PC-9 (cell line): ENCODE measurements around the gene ARHGAP42. TPM values are rescaled to one million over a fixed set of nuclear protein-coding genes. Genes with fewer than 3 reads are reported as not detected.

Experiments
- BruUV-seq: library from RNA; stranded (reverse); fragments of 400-500 nt; replicated peaks from 2 replicates; lab custom pipeline; 2021; lab: Mats Ljungman, UMichigan
- CTCF ChIA-PET: fragments of 300-600 bp; sonication (Branson Sonifier 250); formaldehyde crosslinking; loops from one replicate; lab custom pipeline; 2022; ENCODE audit warnings: antibody characterized with exemption; lab: Charles Lee
- POLR2A ChIA-PET: fragments of 300-600 bp; sonication (Branson Sonifier 250); formaldehyde crosslinking; loops from one replicate; lab custom pipeline; 2022; ENCODE audit warnings: antibody characterized with exemption; ENCODE audit not compliant: unreplicated experiment; lab: Charles Lee
- DNase-seq, 2 experiments: peaks; one replicate each; pipeline versions ENCODE4 v3.0.0 to v3.0.0-alpha.2; 2015 to 2022; ENCODE audit warnings: mixed read lengths in 1 of 2
- H2AFZ ChIP-seq: fragments of 200-600 bp; sonication (generic); 2 replicates; pipeline ENCODE4 v1.8.1; 2017; ENCODE audit warnings: antibody characterized with exemption
- H3F3A ChIP-seq: fragments of 200-600 bp; sonication (generic); 2 replicates; pipeline ENCODE4 v1.8.1; 2017; ENCODE audit warnings: antibody characterized with exemption, mild to moderate bottlenecking, low read depth; ENCODE audit not compliant: insufficient read depth
- H3K27ac ChIP-seq: fragments of 200-600 bp; sonication (generic); 2 replicates; pipeline ENCODE4 v1.6.1; 2016; ENCODE audit warnings: mixed run types
- H3K27me3 ChIP-seq: fragments of 200-600 bp; sonication (generic); 2 replicates; pipeline ENCODE4 v1.6.1; 2016; ENCODE audit warnings: low read depth, mixed run types; ENCODE audit not compliant: insufficient read depth
- H3K36me3 ChIP-seq: fragments of 200-600 bp; sonication (generic); 2 replicates; pipeline ENCODE4 v1.6.1; 2016; ENCODE audit warnings: low read depth, mixed run types
- H3K4me1 ChIP-seq: fragments of 200-600 bp; sonication (generic); replicated peaks from 2 replicates; pipeline ENCODE4 v1.6.1; 2016; ENCODE audit warnings: mixed run types; ENCODE audit not compliant: insufficient read depth
- H3K4me2 ChIP-seq: fragments of 200-600 bp; sonication (generic); 2 replicates; pipeline ENCODE4 v1.6.1; 2017; ENCODE audit warnings: mixed run types
- H3K4me3 ChIP-seq: fragments of 200-600 bp; sonication (generic); 2 replicates; pipeline ENCODE4 v1.6.1; 2016; ENCODE audit warnings: mixed run types
- H3K79me2 ChIP-seq: fragments of 200-600 bp; sonication (generic); 2 replicates; pipeline ENCODE4 v1.6.1; 2017; ENCODE audit warnings: low read depth, mixed run types
- H3K9me2 ChIP-seq: fragments of 200-600 bp; sonication (generic); 2 replicates; pipeline ENCODE4 v1.8.1; 2017; ENCODE audit warnings: mild to moderate bottlenecking; ENCODE audit not compliant: insufficient read depth
- H3K9me3 ChIP-seq: fragments of 200-600 bp; sonication (generic); 2 replicates; pipeline ENCODE4 v1.8.1; 2016; ENCODE audit warnings: low read depth; ENCODE audit not compliant: insufficient read depth
- H4K20me1 ChIP-seq: fragments of 200-600 bp; sonication (generic); 2 replicates; pipeline ENCODE4 v1.8.1; 2017; ENCODE audit not compliant: insufficient read depth
- EZH2 ChIP-seq: fragments of 200-600 bp; sonication (generic); IDR thresholded peaks from 2 replicates; pipeline ENCODE4 v1.8.0; 2017; ENCODE audit warnings: antibody characterized with exemption, low read depth
- intact Hi-C: fragments of 100-400 bp; cut with micrococcal nuclease; formaldehyde crosslinking; loops from one replicate; pipeline ENCODE4 v1.10.0; 2022; ENCODE audit not compliant: unreplicated experiment
- total RNA-seq: library from RNA; stranded (reverse); gene quantifications from 2 replicates; pipeline ENCODE4 v1.2.3, GENCODE V29; 2021
- TF ChIP-seq, protein P1 (sequence below): fragments of 200-600 bp; sonication (generic); conservative IDR thresholded peaks from 2 replicates; pipeline ENCODE4 v1.6.1; 2017; ENCODE audit warnings: mixed run types, antibody characterized with exemption, mild to moderate bottlenecking, moderate library complexity

ARHGAP42 gene
- total RNA-seq, 1 experiment from 2014 or later, result 12.8 TPM

DNA sequence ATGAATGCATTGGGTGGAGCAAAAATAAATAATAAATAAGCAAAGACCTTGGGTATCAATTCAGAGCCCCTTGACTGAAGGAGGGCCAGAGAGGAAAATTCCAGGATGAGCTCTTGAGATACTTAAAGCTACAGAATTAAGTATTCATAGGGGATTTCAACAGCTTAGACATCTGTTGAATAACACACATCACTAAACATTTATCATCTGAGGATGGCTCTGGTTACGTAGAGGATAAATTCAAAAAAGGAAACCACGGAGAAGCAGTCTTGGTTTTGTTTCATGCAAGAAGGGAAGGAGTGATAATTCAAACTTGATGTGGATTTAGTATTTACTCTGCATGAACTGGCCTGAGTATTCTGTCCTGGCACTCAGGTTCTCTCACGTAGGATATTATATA, 29.8 kb downstream of the ARHGAP42 start:
- CTCF ChIA-PET, result no interaction called here
- Histone ChIP-seq H3K4me2 (no peak overlapping the region), H3K4me1 (peaks cover 30% of the 10 kb centered on the region), H2AFZ (no peak overlapping the region), H3K36me3 (no peaks in the 10 kb centered on the region), H3K27ac (no peak overlapping the region), H3K9me2 (no peaks in the 10 kb centered on the region; the same call in 1 of the 2 replicates), H3K27me3 (no peaks in the 10 kb centered on the region), H3F3A (peaks cover 24% of the 10 kb centered on the region), H3K79me2 (peaks cover 19% of the 10 kb centered on the region), H3K9me3 (no peaks in the 10 kb centered on the region), H4K20me1 (no peaks in the 10 kb centered on the region), H3K4me3 (no peak overlapping the region)
- no TSS peak for BruUV-seq
- DNase-seq, result no peak
- intact Hi-C loops, result no loop called here
- TF ChIP-seq EZH2, result no peak
- TF ChIP-seq, protein P1, sequence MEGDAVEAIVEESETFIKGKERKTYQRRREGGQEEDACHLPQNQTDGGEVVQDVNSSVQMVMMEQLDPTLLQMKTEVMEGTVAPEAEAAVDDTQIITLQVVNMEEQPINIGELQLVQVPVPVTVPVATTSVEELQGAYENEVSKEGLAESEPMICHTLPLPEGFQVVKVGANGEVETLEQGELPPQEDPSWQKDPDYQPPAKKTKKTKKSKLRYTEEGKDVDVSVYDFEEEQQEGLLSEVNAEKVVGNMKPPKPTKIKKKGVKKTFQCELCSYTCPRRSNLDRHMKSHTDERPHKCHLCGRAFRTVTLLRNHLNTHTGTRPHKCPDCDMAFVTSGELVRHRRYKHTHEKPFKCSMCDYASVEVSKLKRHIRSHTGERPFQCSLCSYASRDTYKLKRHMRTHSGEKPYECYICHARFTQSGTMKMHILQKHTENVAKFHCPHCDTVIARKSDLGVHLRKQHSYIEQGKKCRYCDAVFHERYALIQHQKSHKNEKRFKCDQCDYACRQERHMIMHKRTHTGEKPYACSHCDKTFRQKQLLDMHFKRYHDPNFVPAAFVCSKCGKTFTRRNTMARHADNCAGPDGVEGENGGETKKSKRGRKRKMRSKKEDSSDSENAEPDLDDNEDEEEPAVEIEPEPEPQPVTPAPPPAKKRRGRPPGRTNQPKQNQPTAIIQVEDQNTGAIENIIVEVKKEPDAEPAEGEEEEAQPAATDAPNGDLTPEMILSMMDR, result no peak
- POLR2A ChIA-PET, result no interaction called here

DNA sequence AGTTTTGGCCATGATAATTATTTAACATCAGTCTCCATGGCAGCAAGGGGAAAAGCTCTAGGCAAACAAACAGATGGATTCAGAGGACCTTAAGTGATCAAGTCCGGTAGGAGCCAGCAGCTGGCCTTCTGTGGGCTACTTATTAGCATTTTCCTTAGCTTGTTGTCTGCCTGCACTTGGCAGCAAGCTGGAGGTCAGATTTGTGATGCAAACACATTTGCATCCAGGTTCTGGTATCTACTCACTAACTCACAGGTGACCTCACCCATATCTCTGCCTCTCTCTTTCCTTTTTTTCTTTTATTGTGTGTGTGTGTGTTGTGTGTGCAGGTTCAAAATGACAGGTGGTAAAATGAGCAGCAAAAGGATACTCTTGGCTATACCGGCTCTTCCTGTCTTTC, 32.3 kb downstream of the ARHGAP42 start:
- BruUV-seq, result no TSS peak
- peak overlapping the region; percentile 80 for H3K27ac ChIP-seq
- no peaks in the 10 kb centered on the region for H3K27me3 ChIP-seq
- peaks cover 24% of the 10 kb centered on the region for H3F3A ChIP-seq
- CTCF ChIA-PET, result interaction anchor here (1.0 to 1.5 kb wide), 2 partner anchors 57 to 109 kb away, joined by 3 to 4 read pairs; no protein-coding TSS in a partner anchor
- TF ChIP-seq EZH2, result no peak
- TF ChIP-seq, protein P1, result no peak
- H3K4me2 ChIP-seq, result peak overlapping the region; percentile 55
- peak; percentile 40 to 76 for DNase-seq
- peaks cover 20% of the 10 kb centered on the region for H3K79me2 ChIP-seq
- H3K9me2 ChIP-seq, result no peaks in the 10 kb centered on the region
- H3K9me3 ChIP-seq, result 0 out of 2 replicates have a peak, but pooled peaks cover 4% of the 10 kb centered on the region
- peaks cover 30% of the 10 kb centered on the region for H3K4me1 ChIP-seq
- H3K36me3 ChIP-seq, result no peaks in the 10 kb centered on the region
- H4K20me1 ChIP-seq, result no peaks in the 10 kb centered on the region
- H2AFZ ChIP-seq, result no peak overlapping the region
- H3K4me3 ChIP-seq, result peak overlapping the region; percentile 9; the same call in 1 of the 2 replicates
- POLR2A ChIA-PET, result interaction anchor here (0.5 to 2.3 kb wide), 5 partner anchors 17 to 57 kb away, joined by 3 to 16 read pairs (median 3); no protein-coding TSS in a partner anchor
- intact Hi-C loops, result loop anchor here (1.0 to 2.0 kb wide), 2 partner anchors 27 to 58 kb away; no protein-coding TSS in a partner anchor

DNA sequence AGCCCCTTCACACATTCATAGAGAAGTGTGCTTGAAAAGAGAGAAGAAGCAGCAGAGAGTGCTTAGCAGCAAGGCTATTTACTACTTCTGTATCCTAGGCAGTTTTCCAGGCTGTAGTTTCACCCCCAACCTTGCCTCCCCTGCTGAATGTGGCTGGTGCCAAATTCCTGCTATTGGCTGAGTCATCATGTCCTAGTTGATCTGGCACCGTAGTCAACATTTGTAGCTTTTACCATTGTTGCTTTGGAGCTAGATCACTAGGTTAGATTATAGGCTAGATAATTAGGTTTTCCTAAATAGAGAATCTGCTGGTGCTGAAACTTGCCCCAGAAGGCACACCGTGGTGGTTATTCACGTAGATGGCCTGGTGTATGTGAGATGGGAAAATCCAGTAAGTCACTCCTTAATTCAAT, 32.7 kb downstream of the ARHGAP42 start:
- H3K27ac ChIP-seq, result peak overlapping the region; percentile 80
- BruUV-seq, result no TSS peak
- ChIA-PET CTCF (interaction anchor here (1.0 to 1.5 kb wide), 2 partner anchors 56 to 109 kb away, joined by 3 to 4 read pairs; no protein-coding TSS in a partner anchor), POLR2A (interaction anchor here (0.6 to 2.3 kb wide), 4 partner anchors 20 to 56 kb away, joined by 3 to 16 read pairs (median 5); no protein-coding TSS in a partner anchor)
- H3F3A ChIP-seq, result peaks cover 24% of the 10 kb centered on the region
- no peaks in the 10 kb centered on the region for H3K27me3 ChIP-seq
- H4K20me1 ChIP-seq, result no peaks in the 10 kb centered on the region
- TF ChIP-seq, protein P1, result no peak
- TF ChIP-seq EZH2, result no peak
- peaks cover 24% of the 10 kb centered on the region for H3K79me2 ChIP-seq
- H2AFZ ChIP-seq, result no peak overlapping the region
- H3K4me2 ChIP-seq, result peak overlapping the region; percentile 55
- H3K4me1 ChIP-seq, result peaks cover 30% of the 10 kb centered on the region
- DNase-seq, result peak; percentile 76 to 91
- intact Hi-C loops, result loop anchor here (1.0 to 2.0 kb wide), 3 partner anchors 19 to 57 kb away; no protein-coding TSS in a partner anchor
- 0 out of 2 replicates have a peak, but pooled peaks cover 4% of the 10 kb centered on the region for H3K9me3 ChIP-seq
- H3K4me3 ChIP-seq, result peak overlapping the region; percentile 9; the same call in 1 of the 2 replicates
- H3K9me2 ChIP-seq, result no peaks in the 10 kb centered on the region
- H3K36me3 ChIP-seq, result no peaks in the 10 kb centered on the region
